Activated CD8-positive, alpha-beta T cell treated with anti-CD3 and anti-CD28 coated beads, Interleukin-2, amount 10 ng/mL, durations not matched to agents 7 days and 5 days (primary cell): ENCODE results near the gene GPR146. TPM values are rescaled to one million over a fixed set of nuclear protein-coding genes. Genes with fewer than 3 reads are reported as not detected.

Source experiments
- ATAC-seq: fragments of 150-1000 bp; cut with Tn5 transposase; one replicate; pipeline ENCODE4 v1.10.0; 2021; ENCODE audit warnings: moderate library complexity
- CTCF ChIA-PET: fragments of 350-600 bp; sonication (Branson Sonifier 250); formaldehyde crosslinking; loops from one replicate; lab custom pipeline; 2021; ENCODE audit warnings: antibody characterized with exemption; lab: Charles Lee
- POLR2A ChIA-PET: fragments of 350-600 bp; sonication (Branson Sonifier 250); formaldehyde crosslinking; loops from one replicate; lab custom pipeline; 2021; ENCODE audit warnings: antibody characterized with exemption; lab: Charles Lee
- DNase-seq: peaks from one replicate; pipeline ENCODE4 v3.0.0-alpha.2; 2020
- H3K27ac Mint-ChIP-seq: one replicate; pipeline ENCODE4 v1.8.0; 2021; ENCODE audit warnings: mild to moderate bottlenecking, mixed read lengths
- H3K27me3 Mint-ChIP-seq: one replicate; pipeline ENCODE4 v1.8.0; 2021; ENCODE audit warnings: low read depth, mixed read lengths
- H3K36me3 Mint-ChIP-seq: one replicate; pipeline ENCODE4 v1.8.0; 2021; ENCODE audit warnings: low read depth, mixed read lengths
- H3K4me1 Mint-ChIP-seq: one replicate; pipeline ENCODE4 v1.8.0; 2021; ENCODE audit warnings: low read depth, mixed read lengths
- H3K4me3 Mint-ChIP-seq: one replicate; pipeline ENCODE4 v1.8.0; 2021; ENCODE audit warnings: mild to moderate bottlenecking, mixed read lengths
- H3K9me3 Mint-ChIP-seq: one replicate; pipeline ENCODE4 v1.8.0; 2022; ENCODE audit warnings: mixed read lengths; ENCODE audit not compliant: insufficient read depth
- total RNA-seq, 2 experiments: library from RNA; stranded (reverse); gene quantifications; one replicate each; pipeline ENCODE4 v1.2.3, GENCODE V29; 2021

Gene GPR146
- total RNA-seq, 2 experiments from 2014 or later = 2.7 to 3.1 TPM

GRCh38 chr7:1013581-1013980 is 30.8 kb upstream of the GPR146 start:
- Mint-ChIP-seq H3K9me3 (no peaks in the 10 kb centered on the region), H3K4me1 (peaks cover 9% of the 10 kb centered on the region), H3K27me3 (no peaks in the 10 kb centered on the region), H3K36me3 (peaks cover 10% of the 10 kb centered on the region), H3K4me3 (no peak overlapping the region), H3K27ac (no peak overlapping the region)
- POLR2A ChIA-PET = no interaction called here
- no peak for DNase-seq
- no peak for ATAC-seq
- CTCF ChIA-PET = no interaction called here

- no peak overlapping the region for H3K27ac Mint-ChIP-seq
- H3K4me3 Mint-ChIP-seq = no peak overlapping the region
- no peak for DNase-seq
- H3K9me3 Mint-ChIP-seq = no peaks in the 10 kb centered on the region
- peaks cover 4% of the 10 kb centered on the region for H3K36me3 Mint-ChIP-seq
- H3K4me1 Mint-ChIP-seq = peaks cover 9% of the 10 kb centered on the region
- H3K27me3 Mint-ChIP-seq = no peaks in the 10 kb centered on the region
- ChIA-PET POLR2A (no interaction called here), CTCF (no interaction called here)
- ATAC-seq = no peak
Measured at GRCh38 chr7:1014681-1015080, 29.7 kb upstream of the GPR146 start.

GRCh38 chr7:1015196-1016121 is 28.9 kb upstream of the GPR146 start:
- Mint-ChIP-seq H3K36me3 (peaks cover 4% of the 10 kb centered on the region), H3K4me1 (peaks cover 9% of the 10 kb centered on the region), H3K27ac (no peak overlapping the region), H3K27me3 (no peaks in the 10 kb centered on the region), H3K9me3 (no peaks in the 10 kb centered on the region), H3K4me3 (no peak overlapping the region)
- CTCF ChIA-PET = no interaction called here
- DNase-seq = no peak
- POLR2A ChIA-PET = no interaction called here
- no peak for ATAC-seq

- no peak overlapping the region for H3K27ac Mint-ChIP-seq
- ATAC-seq (no peak), DNase-seq (no peak)
- H3K27me3 Mint-ChIP-seq = no peaks in the 10 kb centered on the region
- H3K36me3 Mint-ChIP-seq = peaks cover 11% of the 10 kb centered on the region
- H3K4me3 Mint-ChIP-seq = no peak overlapping the region
- H3K4me1 Mint-ChIP-seq = peaks cover 4% of the 10 kb centered on the region
- POLR2A ChIA-PET = no interaction called here
- peaks cover 4% of the 10 kb centered on the region for H3K9me3 Mint-ChIP-seq
- CTCF ChIA-PET = no interaction called here
Measured at GRCh38 chr7:1016577-1017531, 27.5 kb upstream of the GPR146 start.

- Mint-ChIP-seq H3K27ac (no peak overlapping the region), H3K4me3 (no peak overlapping the region), H3K36me3 (peaks cover 18% of the 10 kb centered on the region), H3K27me3 (no peaks in the 10 kb centered on the region), H3K9me3 (peaks cover 4% of the 10 kb centered on the region), H3K4me1 (peaks cover 4% of the 10 kb centered on the region)
- ChIA-PET POLR2A (interaction anchor here (1.1 kb wide), 1 partner anchor 43 kb away, joined by 4 read pairs; no protein-coding TSS in a partner anchor), CTCF (interaction anchor here (4.3 kb wide), 1 partner anchor 48 kb away, joined by 14 read pairs; no protein-coding TSS in a partner anchor)
- DNase-seq (no peak), ATAC-seq (no peak)
Measured at GRCh38 chr7:1017586-1018333, 26.6 kb upstream of the GPR146 start.

GRCh38 chr7:1018334-1018695 is 26.0 kb upstream of the GPR146 start:
- DNase-seq = no peak
- H3K4me3 Mint-ChIP-seq = no peak overlapping the region
- CTCF ChIA-PET = interaction anchor here (4.3 kb wide), 1 partner anchor 47 kb away, joined by 14 read pairs; no protein-coding TSS in a partner anchor
- peaks cover 18% of the 10 kb centered on the region for H3K36me3 Mint-ChIP-seq
- H3K27me3 Mint-ChIP-seq = no peaks in the 10 kb centered on the region
- H3K4me1 Mint-ChIP-seq = peaks cover 4% of the 10 kb centered on the region
- H3K27ac Mint-ChIP-seq = no peak overlapping the region
- no peak for ATAC-seq
- peaks cover 4% of the 10 kb centered on the region for H3K9me3 Mint-ChIP-seq
- POLR2A ChIA-PET = interaction anchor here (1.1 to 1.3 kb wide), 2 partner anchors 25 to 44 kb away, joined by 3 to 4 read pairs; no protein-coding TSS in a partner anchor

- Mint-ChIP-seq H3K4me3 (no peak overlapping the region), H3K4me1 (peaks cover 4% of the 10 kb centered on the region), H3K36me3 (peaks cover 22% of the 10 kb centered on the region), H3K9me3 (peaks cover 4% of the 10 kb centered on the region), H3K27ac (no peak overlapping the region), H3K27me3 (no peaks in the 10 kb centered on the region)
- CTCF ChIA-PET = interaction anchor here (4.3 kb wide), 1 partner anchor 46 kb away, joined by 14 read pairs; no protein-coding TSS in a partner anchor
- ATAC-seq (no peak), DNase-seq (no peak)
- POLR2A ChIA-PET = interaction anchor here (1.3 kb wide), 1 partner anchor 26 kb away, joined by 3 read pairs; no protein-coding TSS in a partner anchor
Measured at GRCh38 chr7:1019255-1019785, 25.0 kb upstream of the GPR146 start.

- H3K4me3 Mint-ChIP-seq = no peak overlapping the region
- peaks cover 4% of the 10 kb centered on the region for H3K9me3 Mint-ChIP-seq
- no peaks in the 10 kb centered on the region for H3K27me3 Mint-ChIP-seq
- no peak overlapping the region for H3K27ac Mint-ChIP-seq
- H3K4me1 Mint-ChIP-seq = peaks cover 4% of the 10 kb centered on the region
- DNase-seq = no peak
- ChIA-PET POLR2A (no interaction called here), CTCF (interaction anchor here (0.8 to 4.3 kb wide), 2 partner anchors 14 to 46 kb away, joined by 3 to 14 read pairs; no protein-coding TSS in a partner anchor)
- peaks cover 22% of the 10 kb centered on the region for H3K36me3 Mint-ChIP-seq
- ATAC-seq = no peak
Measured at GRCh38 chr7:1019789-1020610, 24.3 kb upstream of the GPR146 start.

- H3K4me3 Mint-ChIP-seq = no peak overlapping the region
- DNase-seq = no peak
Measured at GRCh38 chr7:1020849-1021251, 23.5 kb upstream of the GPR146 start.

GRCh38 chr7:1021366-1021765 is 23.0 kb upstream of the GPR146 start:
- Mint-ChIP-seq H3K27me3 (no peaks in the 10 kb centered on the region), H3K27ac (no peak overlapping the region), H3K4me3 (no peak overlapping the region), H3K36me3 (peaks cover 20% of the 10 kb centered on the region), H3K9me3 (peaks cover 4% of the 10 kb centered on the region), H3K4me1 (peaks cover 4% of the 10 kb centered on the region)
- DNase-seq (no peak), ATAC-seq (no peak)
- POLR2A ChIA-PET = no interaction called here
- CTCF ChIA-PET = interaction anchor here (4.3 kb wide), 1 partner anchor 44 kb away, joined by 14 read pairs; no protein-coding TSS in a partner anchor

More at GRCh38 chr7:1020849-1021251, 23.5 kb upstream of the GPR146 start:
- Mint-ChIP-seq H3K27ac (no peak overlapping the region), H3K27me3 (no peaks in the 10 kb centered on the region), H3K9me3 (peaks cover 4% of the 10 kb centered on the region), H3K4me1 (peaks cover 4% of the 10 kb centered on the region), H3K36me3 (peaks cover 21% of the 10 kb centered on the region)
- ATAC-seq = no peak
- POLR2A ChIA-PET = no interaction called here
- CTCF ChIA-PET = interaction anchor here (0.8 to 4.3 kb wide), 2 partner anchors 13 to 45 kb away, joined by 3 to 14 read pairs; no protein-coding TSS in a partner anchor
